NCI-H748 treated with DMSO at 0.1 percent for 48 hours (cell line): Measurements from ENCODE around the gene USP33.
"Not testable (repeated sequence)": the region's sequence is repeated elsewhere in the genome, so short reads cannot be mapped to it uniquely, and the experiment has no call there.

Experiments used
- DNase-seq: peaks from one replicate; lab custom pipeline; 2025; lab: John Stamatoyannopoulos, UW

The USP33 gene

GRCh38 chr1:77739235-77739634, 20.4 kb downstream of the USP33 start:
- no peak for DNase-seq

GRCh38 chr1:77732090-77732489, 27.6 kb downstream of the USP33 start:
- DNase-seq: no peak

- DNase-seq: no peak
These were observed 33.9 kb downstream of the USP33 start for GRCh38 chr1:77725706-77726105.

GRCh38 chr1:77718181-77718580, 41.5 kb downstream of the USP33 start:
- DNase-seq: no peak

- DNase-seq: no peak
These were observed 43.6 kb downstream of the USP33 start for GRCh38 chr1:77716065-77716464.

GRCh38 chr1:77709727-77710126, 49.9 kb downstream of the USP33 start:
- no peak for DNase-seq

- DNase-seq: no peak
These were observed 53.3 kb downstream of the USP33 start for GRCh38 chr1:77706321-77706720.

- no peak for DNase-seq
These were observed 54.9 kb downstream of the USP33 start for GRCh38 chr1:77704736-77705135.

- DNase-seq: not testable (repeated sequence)
These were observed 60.0 kb downstream of the USP33 start for GRCh38 chr1:77699673-77700072.

GRCh38 chr1:77697441-77697840, 62.2 kb downstream of the USP33 start:
- DNase-seq: no peak

GRCh38 chr1:77688939-77689338, 70.7 kb downstream of the USP33 start:
- DNase-seq: no peak

- no peak for DNase-seq
These were observed 72.1 kb downstream of the USP33 start for GRCh38 chr1:77687519-77687906.

- no peak for DNase-seq
These were observed 72.7 kb downstream of the USP33 start for GRCh38 chr1:77686796-77687518.

- peak; percentile 86 for DNase-seq
These were observed 76.2 kb downstream of the USP33 start for GRCh38 chr1:77683160-77684148.

GRCh38 chr1:77682460-77683159, 77.0 kb downstream of the USP33 start, which contains the start of gene ZZZ3:
Gene ZZZ3, minus strand, starts transcription at chr1:77682658. Its CDS starts 49,304 bp downstream, at chr1:77633354.
- DNase-seq: peak; percentile 84

GRCh38 chr1:77680173-77680572, 79.5 kb downstream of the USP33 start:
- DNase-seq: no peak

- no peak for DNase-seq
These were observed 80.7 kb downstream of the USP33 start for GRCh38 chr1:77678660-77679610.

- not testable (repeated sequence) for DNase-seq
These were observed 84.8 kb downstream of the USP33 start for GRCh38 chr1:77674807-77675206.

- DNase-seq: no peak
These were observed 85.8 kb downstream of the USP33 start for GRCh38 chr1:77673716-77674355.

GRCh38 chr1:77673030-77673429, 86.6 kb downstream of the USP33 start:
- DNase-seq: no peak

- DNase-seq: no peak
These were observed 87.3 kb downstream of the USP33 start for GRCh38 chr1:77672374-77672773.
